ENCODE data around the gene SPRR1A.

Gene SPRR1A

GRCh38 chr1:152983743-152984142 lies at the start of gene SPRR1A:
TSS of gene SPRR1A (plus strand) at chr1:152984081. CDS start at chr1:152985231, 1,150 bp downstream.
- DNase-seq: no peak

- no peak for DNase-seq
Observed at GRCh38 chr1:152940614-152941013, 43.3 kb upstream of the SPRR1A start.

GRCh38 chr1:152941037-152941711 lies 42.7 kb upstream of the SPRR1A start:
- DNase-seq: no peak

- no peak for DNase-seq
Observed at GRCh38 chr1:152942161-152942560, 41.7 kb upstream of the SPRR1A start.

- DNase-seq: no peak
Observed at GRCh38 chr1:152946248-152946647, 37.6 kb upstream of the SPRR1A start.

GRCh38 chr1:152946651-152947256 lies 37.1 kb upstream of the SPRR1A start, which contains the start of gene SPRR5:
TSS of gene SPRR5 (plus strand) at chr1:152947206. CDS start at chr1:152948555, 1,349 bp downstream.
- no peak for DNase-seq

- DNase-seq: no peak
Observed at GRCh38 chr1:152951711-152952110, 32.2 kb upstream of the SPRR1A start.

GRCh38 chr1:152953761-152954160 lies 30.1 kb upstream of the SPRR1A start:
- DNase-seq: no peak

DNA sequence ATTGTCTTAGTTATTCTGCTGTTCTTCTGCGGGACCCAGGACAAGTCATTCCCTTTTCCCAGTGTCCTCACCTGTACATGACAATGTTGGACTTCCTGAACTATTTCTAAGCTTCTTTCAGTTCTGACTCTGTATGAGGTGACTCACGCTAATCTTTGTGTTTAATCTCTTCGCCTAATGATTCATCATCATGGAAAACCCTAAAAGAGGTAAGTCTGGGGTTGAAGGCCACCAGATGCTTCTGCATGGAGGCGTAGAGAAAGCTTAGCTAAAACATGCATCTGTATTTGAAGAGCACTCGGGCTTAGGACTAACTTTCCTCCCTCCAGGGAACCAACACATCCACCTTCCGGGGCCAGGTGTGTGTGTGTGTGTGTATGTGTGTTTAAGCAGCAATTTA lies 29.4 kb upstream of the SPRR1A start:
- no peak for DNase-seq

- DNase-seq: no peak
Observed at GRCh38 chr1:152957561-152957960, 26.3 kb upstream of the SPRR1A start.

GRCh38 chr1:152959273-152959672 lies 24.6 kb upstream of the SPRR1A start:
- DNase-seq: no peak

DNA sequence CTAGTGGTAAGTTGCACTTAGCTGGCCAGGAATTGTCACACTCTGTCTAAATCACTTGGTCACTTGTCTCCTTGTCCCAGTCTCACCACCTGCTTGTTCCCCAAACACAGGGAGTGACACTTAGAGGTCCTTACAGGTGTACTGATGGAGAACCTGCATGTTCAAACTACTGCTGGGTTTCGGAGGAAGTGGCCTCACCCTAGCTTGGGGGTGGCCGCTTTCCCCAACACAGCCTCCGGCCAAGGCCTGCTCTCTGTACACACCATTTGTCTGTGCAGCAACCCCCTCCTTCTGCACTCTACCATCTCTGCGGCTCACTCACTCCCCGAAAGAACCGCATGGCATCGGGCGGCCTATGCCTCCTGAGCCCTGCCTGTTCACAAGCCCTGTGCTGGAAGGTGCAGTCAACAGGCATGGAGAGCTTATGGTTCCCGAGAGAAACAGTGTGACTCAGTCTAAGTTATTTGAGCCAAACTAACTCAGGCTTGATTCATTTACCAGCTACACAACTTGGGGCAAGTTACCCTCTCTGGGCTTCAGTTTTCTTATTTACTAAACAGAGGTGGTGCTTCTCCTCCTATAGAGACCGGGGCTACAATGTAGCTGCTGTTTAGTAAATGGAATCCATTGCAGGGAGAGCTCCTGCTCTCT lies 24.0 kb upstream of the SPRR1A start:
- no peak for DNase-seq

GRCh38 chr1:152960452-152961044 lies 23.3 kb upstream of the SPRR1A start:
- no peak for DNase-seq

DNA sequence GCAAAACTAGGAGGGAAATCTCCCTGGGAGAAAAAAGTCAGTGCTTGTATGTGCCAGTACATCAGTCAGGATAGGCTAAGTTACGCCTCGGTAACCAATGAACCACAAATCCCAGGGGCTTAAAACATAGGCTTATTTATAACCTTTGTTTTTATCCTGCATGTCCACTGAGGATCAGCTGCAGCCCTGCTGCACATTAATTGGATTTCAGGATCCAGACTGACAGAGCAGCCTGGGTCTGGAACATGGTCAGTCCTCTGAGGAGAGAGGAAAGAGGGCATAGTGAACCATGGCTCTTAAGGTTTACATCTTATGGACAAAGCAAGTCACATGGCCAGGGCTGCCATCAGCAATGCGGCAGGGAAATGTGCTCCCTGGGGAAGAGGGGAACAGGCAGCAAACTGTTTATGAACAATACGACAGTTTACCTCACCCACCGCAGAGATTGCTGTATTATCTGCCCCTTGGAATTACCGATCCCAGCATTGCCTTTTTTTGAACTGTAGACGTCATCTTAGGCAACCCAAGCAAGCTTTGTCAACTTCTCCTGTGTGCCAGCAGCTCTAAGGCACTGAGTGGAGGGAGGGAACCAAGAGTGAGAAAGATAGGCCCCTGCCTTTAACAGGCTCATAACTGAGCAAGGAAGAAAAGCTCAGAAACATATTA lies 22.5 kb upstream of the SPRR1A start:
- DNase-seq: no peak

DNA sequence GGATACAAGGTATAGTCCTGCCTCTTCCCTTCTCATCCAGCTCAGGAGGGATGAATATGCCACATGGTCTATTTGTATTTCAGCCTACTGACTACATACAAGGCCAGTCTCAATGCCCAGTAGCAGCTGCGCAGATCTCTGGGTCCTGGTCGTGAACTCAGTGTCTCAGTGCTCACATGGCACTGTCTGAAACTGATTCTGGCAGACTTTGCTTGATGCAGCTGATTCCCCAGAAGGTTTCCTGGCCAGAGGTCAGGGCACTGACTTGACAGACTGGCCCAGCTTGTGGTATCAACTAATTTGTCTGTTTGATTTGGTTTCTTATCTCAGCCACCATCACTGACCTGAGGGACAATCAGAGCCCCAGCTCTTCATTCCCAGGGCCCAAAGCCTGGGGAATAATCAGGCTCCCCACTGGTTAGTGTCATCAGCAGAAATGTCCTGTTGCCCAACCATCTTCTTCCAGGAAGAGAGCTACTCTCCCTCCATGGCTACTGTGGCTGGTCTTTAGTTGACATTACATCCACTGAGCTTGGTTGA lies 20.9 kb upstream of the SPRR1A start:
- no peak for DNase-seq

DNA sequence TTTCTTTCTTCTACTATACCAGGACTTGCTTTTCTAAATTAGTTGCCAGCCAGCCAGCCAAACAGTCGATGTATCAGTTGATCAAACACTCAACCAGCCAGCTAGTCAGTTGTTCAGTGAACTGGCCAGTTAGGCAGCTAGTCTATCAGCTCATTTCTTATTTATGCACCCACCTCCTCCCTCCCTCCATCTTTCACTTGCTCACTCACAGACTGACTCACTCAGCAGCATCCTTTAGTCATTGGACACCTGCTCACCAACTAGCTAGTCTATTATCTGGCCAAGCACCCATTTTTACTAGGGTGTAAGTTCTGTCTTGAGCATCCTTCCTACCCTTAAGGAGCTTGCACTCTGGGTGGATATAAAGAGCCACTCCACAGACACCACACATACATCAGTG lies 19.3 kb upstream of the SPRR1A start:
- no peak for DNase-seq

- DNase-seq: no peak
Observed at GRCh38 chr1:152965853-152966252, 18.0 kb upstream of the SPRR1A start.

DNA sequence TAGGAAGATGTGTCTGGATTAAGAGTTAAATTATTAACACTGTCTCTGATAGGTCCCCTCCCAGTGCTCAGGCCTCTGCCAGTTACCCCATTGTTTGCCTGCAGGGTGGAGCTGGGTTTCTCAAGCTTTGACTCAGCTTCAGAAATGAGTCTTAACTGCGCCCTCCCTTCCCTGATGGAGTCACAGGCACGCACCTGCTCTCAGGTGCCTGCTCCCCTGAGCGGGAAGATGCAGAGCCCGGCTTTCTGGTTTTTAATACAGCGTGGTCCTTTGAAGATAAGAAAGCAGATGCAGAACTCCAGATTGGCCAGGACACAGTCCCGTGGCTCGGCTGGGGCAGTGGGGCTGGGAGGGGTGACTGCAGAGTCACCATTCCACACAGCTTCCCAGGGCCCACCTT lies 16.7 kb upstream of the SPRR1A start:
- no peak for DNase-seq

GRCh38 chr1:152968248-152968647 lies 15.6 kb upstream of the SPRR1A start:
- DNase-seq: no peak

GRCh38 chr1:152969036-152969435 lies 14.8 kb upstream of the SPRR1A start:
- DNase-seq: no peak

DNA sequence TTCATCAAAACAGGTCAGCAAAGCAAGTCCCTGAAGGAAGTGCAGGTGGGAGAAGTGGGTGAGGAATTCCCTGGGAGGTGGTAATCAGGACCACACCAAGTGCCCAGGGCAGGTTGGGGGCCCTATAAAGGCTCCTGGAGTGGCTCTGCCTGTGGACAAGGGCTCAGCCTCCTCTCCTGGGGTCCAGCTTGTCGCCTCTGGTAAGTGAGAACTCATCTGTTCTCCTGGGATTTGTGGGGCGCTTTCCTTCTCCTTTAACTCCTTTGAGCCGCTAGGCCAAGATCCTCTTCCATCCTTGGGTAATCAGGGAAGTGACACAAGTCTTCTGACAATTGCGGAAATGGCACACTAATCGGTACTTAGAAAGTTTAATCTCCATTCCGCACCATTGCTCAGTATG lies 13.4 kb upstream of the SPRR1A start, which contains the start of gene SPRR4:
Gene SPRR4, plus strand, starts transcription at position 154 of the 400 bp plus-strand sequence. CDS start 1,243 bp downstream, outside the sequence.
- no peak for DNase-seq

GRCh38 chr1:152972196-152972886 lies 11.5 kb upstream of the SPRR1A start:
- no peak for DNase-seq
